Tibial nerve (tissue), 4 donors: ENCODE results near the gene KDM5A. TPM values are rescaled to one million over a fixed set of nuclear protein-coding genes. Genes with fewer than 3 reads are reported as not detected.

Experiments used
- DNase-seq, 2 donors: peaks; one replicate each; pipeline ENCODE4 v3.0.0-alpha.2; 2019; ENCODE audit warnings: low spot score in 2 of 2
- H3K27ac ChIP-seq, 4 donors: fragments of 200-600 bp; sonication (generic) in 3 of 4; one replicate each; pipeline ENCODE4 v1.5.1; 2017 to 2019; ENCODE audit warnings: mild to moderate bottlenecking in 1 of 4
- H3K27me3 ChIP-seq, 2 donors: fragments of 200-600 bp; sonication (generic) in 1 of 2; one replicate each; pipeline versions ENCODE4 v1.5.1 to v1.6.0; 2017 to 2019
- H3K36me3 ChIP-seq, 3 donors: fragments of 200-600 bp; sonication (generic); one replicate each; pipeline ENCODE4 v1.5.1; 2018 to 2019
- H3K4me1 ChIP-seq, 4 donors: fragments of 200-600 bp; sonication (generic) in 3 of 4; one replicate each; pipeline ENCODE4 v1.5.1; 2017 to 2019
- H3K4me3 ChIP-seq, 4 donors: fragments of 200-600 bp; sonication (generic) in 3 of 4; one replicate each; pipeline ENCODE4 v1.5.1; 2017 to 2019; ENCODE audit warnings: mild to moderate bottlenecking in 1 of 4, moderate library complexity in 1 of 4
- H3K9me3 ChIP-seq, 4 donors: fragments of 200-600 bp; sonication (generic) in 3 of 4; one replicate each; pipeline ENCODE4 v1.5.1; 2017 to 2019
- CTCF ChIP-seq, 5 experiments: fragments of 200-600 bp in 3 of 5; fragments of 450-650 bp in 2 of 5; sonication (generic) in 3 of 5; IDR thresholded peaks; one replicate each; pipeline ENCODE4 v1.5.1; 2016 to 2019; ENCODE audit warnings: antibody characterized with exemption in 5 of 5, mild to moderate bottlenecking in 3 of 5, moderate library complexity in 2 of 5
- EP300 ChIP-seq, 2 donors: sonication (generic); formaldehyde crosslinking; IDR thresholded peaks; one replicate each; pipeline ENCODE4 v1.6.1; 2017; ENCODE audit warnings: antibody characterized with exemption in 2 of 2, mild to moderate bottlenecking in 1 of 2
- POLR2A ChIP-seq, 2 donors: fragments of 450-650 bp; IDR thresholded peaks; one replicate each; pipeline ENCODE4 v1.6.1; 2017; ENCODE audit warnings: antibody characterized with exemption in 2 of 2, mild to moderate bottlenecking in 2 of 2, moderate library complexity in 2 of 2
- WGBS, 2 donors: methylation state at CpG; one replicate each; pipeline ENCODE4 v1.1.5; 2018; 5-methylcytosine and 5-hydroxymethylcytosine counted together
- total RNA-seq, 4 donors: library from RNA; depleted of rRNA; stranded (reverse); fragments of >200 nt; gene quantifications; one replicate each; pipeline ENCODE4 v1.1.0, GENCODE V29; 2016

KDM5A gene
- total RNA-seq, 4 donors from 2014 or later, result 31.5 to 154 (median 68.4) TPM

- DNase-seq, result no peak
- Histone ChIP-seq H3K36me3 (no peaks in the 10 kb centered on the region), H3K27me3 (no peaks in the 10 kb centered on the region), H3K4me3 (no peak overlapping the region), H3K4me1 (peaks cover 0 to 9% (median 0%) of the 10 kb centered on the region in 4 donors), H3K27ac (no peak overlapping the region), H3K9me3 (peaks cover 0 to 27% (median 0%) of the 10 kb centered on the region in 4 donors)
- WGBS, 2 donors, result 38 to 41% methylated on average over 14 to 18 of the region's 19 CpGs
- TF ChIP-seq POLR2A (IDR thresholded peaks at IDR 0.05) (no peak), EP300 (IDR thresholded peaks at IDR 0.05) (no peak), CTCF (IDR thresholded peaks at IDR 0.05) (no peak)
These were observed 156.1 kb downstream of the KDM5A start for GRCh38 chr12:232731-233614.

GRCh38 chr12:230925-231671 is 158.0 kb downstream of the KDM5A start:
- Histone ChIP-seq H3K9me3 (peaks cover 0 to 16% (median 0%) of the 10 kb centered on the region in 4 donors), H3K27me3 (no peaks in the 10 kb centered on the region), H3K27ac (no peak overlapping the region), H3K36me3 (no peaks in the 10 kb centered on the region), H3K4me1 (peaks cover 0 to 9% (median 0%) of the 10 kb centered on the region in 4 donors), H3K4me3 (no peak overlapping the region)
- no peak for TF ChIP-seq CTCF (IDR thresholded peaks at IDR 0.05)
- no peak for TF ChIP-seq POLR2A (IDR thresholded peaks at IDR 0.05)
- TF ChIP-seq EP300 (IDR thresholded peaks at IDR 0.05), result no peak
- DNase-seq, result no peak
- WGBS, 2 donors, result 56 to 62% methylated on average over 14 of the region's 14 CpGs

Other genes starting within 250 kb of the KDM5A start
- under 1 TPM in 3 of 4 donors, not detected in 1; 0.21 to 0.60 (median 0.39) TPM for gene SLC6A12, start 175.2 kb downstream of the KDM5A start, total RNA-seq
- 1 to 10 TPM in 1 of 4 donors, under 1 TPM in 1, not detected in 2; 0.21 to 1.5 TPM for gene SLC6A13, start 126.5 kb downstream of the KDM5A start, total RNA-seq
- gene CCDC77, start 12.3 kb upstream of the KDM5A start, total RNA-seq, result 10 to 100 TPM in 1 of 4 donors, 1 to 10 TPM in 3; 5.1 to 23.4 (median 7.6) TPM
- gene B4GALNT3, start 70.6 kb upstream of the KDM5A start, total RNA-seq, result 10 to 100 TPM in 2 of 4 donors, 1 to 10 TPM in 2; 7.9 to 14.1 (median 9.8) TPM